ENCODE data around the gene RCAN2. TPM values are rescaled to one million over a fixed set of nuclear protein-coding genes. Genes with fewer than 3 reads are reported as not detected.

RCAN2 gene
- total and polyA plus RNA-seq, 2 donors (not counting 3 experiments of a cell fraction or from before 2014, with no cell fraction given): 0.07 to 0.33 TPM

- Histone ChIP-seq H3K79me2 (ENCODE audit: control insufficient read depth, insufficient read depth, low read length) (no peaks in the 10 kb centered on the region), H3K4me2 (ENCODE audit: insufficient read depth, low read length) (no peak overlapping the region), H3K9ac (replicated peaks; ENCODE audit: extremely low read depth, insufficient read depth, low read length) (no peak overlapping the region), H4K20me1 (replicated peaks; ENCODE audit: control insufficient read depth, extremely low read depth, insufficient read depth, low read length) (no peaks in the 10 kb centered on the region), H3K4me1 (ENCODE audit: control insufficient read depth, extremely low read depth, insufficient read depth, low read length) (no peaks in the 10 kb centered on the region), H3K36me3 (ENCODE audit: control insufficient read depth in 2 of 2, extremely low read depth in 1 of 2, insufficient read depth in 2 of 2, low read length in 2 of 2) (no peaks in the 10 kb centered on the region), H3K4me3 (replicated peaks in 1 of 3; ENCODE audit: insufficient read depth in 1 of 3, low read depth in 1 of 3, low read length in 3 of 3) (no peak overlapping the region), H3K9me1 (replicated peaks; ENCODE audit: control insufficient read depth, extremely low read depth, insufficient read depth, low read length) (no peaks in the 10 kb centered on the region), H2AFZ (ENCODE audit: low read depth, low read length) (no peak overlapping the region), H3K9me3 (replicated peaks; ENCODE audit: control insufficient read depth, insufficient read depth, low read length) (no peaks in the 10 kb centered on the region), H3K27me3 (ENCODE audit: control insufficient read depth in 2 of 2, insufficient read depth in 2 of 2, low read length in 2 of 2) (no peaks in the 10 kb centered on the region), H3K27ac (ENCODE audit: insufficient read depth, low read depth, low read length) (no peak overlapping the region)
- no TSS peak for BruUV-seq (replicated peaks)
- intact Hi-C loops (cut with micrococcal nuclease) (no loop called here), dilution Hi-C loops (cut with MboI; ENCODE audit: extremely low pct_ligation_motif_present, low sequenced_read_pairs) (no loop called here)
- FAIRE-seq (no peak), DNase-seq (ENCODE audit: low read depth, low spot score) (no peak)
- ChIA-PET CTCF (interaction anchor here (1.0 to 2.8 kb wide), 4 partner anchors 8 to 207 kb away, joined by 3 to 11 read pairs (median 6); no protein-coding TSS in a partner anchor), POLR2A (no interaction called here)
- TF ChIP-seq FOS (IDR thresholded peaks at IDR 0.05; ENCODE audit: borderline replicate concordance, insufficient read depth, low read length): no peak
- no peak for TF ChIP-seq POLR2A (IDR thresholded peaks at IDR 0.05; ENCODE audit: low read depth, low read length)
- no peak for TF ChIP-seq GATA2 (IDR thresholded peaks at IDR 0.05; ENCODE audit: insufficient read depth, insufficient read length, low read depth, low read length)
- TF ChIP-seq MAX (IDR thresholded peaks at IDR 0.05; ENCODE audit: insufficient read depth, insufficient read length): no peak
Observed at GRCh38 chr6:46203391-46204177, 287.7 kb downstream of the RCAN2 start.

- ChIA-PET CTCF (interaction anchor here (1.1 to 2.8 kb wide), 3 partner anchors 19 to 208 kb away, joined by 3 to 11 read pairs (median 7); no protein-coding TSS in a partner anchor), POLR2A (no interaction called here)
- no TSS peak for BruUV-seq (replicated peaks)
- no peak for FAIRE-seq
- H3K9ac ChIP-seq (replicated peaks; ENCODE audit: extremely low read depth, insufficient read depth, low read length): no peak overlapping the region
- TF ChIP-seq FOS (IDR thresholded peaks at IDR 0.05; ENCODE audit: borderline replicate concordance, insufficient read depth, low read length) (no peak), POLR2A (IDR thresholded peaks at IDR 0.05; ENCODE audit: low read depth, low read length) (no peak), POLR2AphosphoS5 (IDR thresholded peaks at IDR 0.05; ENCODE audit: insufficient read depth, low read depth, low read length) (no peak), EZH2 (IDR thresholded peaks at IDR 0.05; ENCODE audit: borderline replicate concordance, low read depth, low read length, severe bottlenecking) (no peak), JUN (IDR thresholded peaks at IDR 0.05; ENCODE audit: borderline replicate concordance, insufficient read depth, insufficient read length, low read depth) (no peak), CTCF (IDR thresholded peaks at IDR 0.05; ENCODE audit: extremely low read depth in 1 of 2, insufficient read depth in 1 of 2, low read depth in 1 of 2, low read length in 2 of 2) (no peak), GATA2 (IDR thresholded peaks at IDR 0.05; ENCODE audit: insufficient read depth, insufficient read length, low read depth, low read length) (no peak), MAX (IDR thresholded peaks at IDR 0.05; ENCODE audit: insufficient read depth, insufficient read length) (no peak), MYC (IDR thresholded peaks at IDR 0.05; ENCODE audit: low read depth, low read length) (no peak)
- no peak overlapping the region for H3K4me3 ChIP-seq (replicated peaks in 1 of 3; ENCODE audit: insufficient read depth in 1 of 3, low read depth in 1 of 3, low read length in 3 of 3)
- dilution Hi-C loops (cut with MboI; ENCODE audit: extremely low pct_ligation_motif_present, low sequenced_read_pairs) (no loop called here), intact Hi-C loops (cut with micrococcal nuclease) (no loop called here)
- no peaks in the 10 kb centered on the region for H3K9me1 ChIP-seq (replicated peaks; ENCODE audit: control insufficient read depth, extremely low read depth, insufficient read depth, low read length)
- no peak overlapping the region for H3K4me2 ChIP-seq (ENCODE audit: insufficient read depth, low read length)
- no peaks in the 10 kb centered on the region for H3K4me1 ChIP-seq (ENCODE audit: control insufficient read depth, extremely low read depth, insufficient read depth, low read length)
- DNase-seq (ENCODE audit: low read depth, low spot score): no peak
- no peaks in the 10 kb centered on the region for H3K9me3 ChIP-seq (replicated peaks; ENCODE audit: control insufficient read depth, insufficient read depth, low read length)
- no peaks in the 10 kb centered on the region for H3K79me2 ChIP-seq (ENCODE audit: control insufficient read depth, insufficient read depth, low read length)
- no peaks in the 10 kb centered on the region for H3K27me3 ChIP-seq (ENCODE audit: control insufficient read depth in 2 of 2, insufficient read depth in 2 of 2, low read length in 2 of 2)
- no peaks in the 10 kb centered on the region for H3K36me3 ChIP-seq (ENCODE audit: control insufficient read depth in 2 of 2, extremely low read depth in 1 of 2, insufficient read depth in 2 of 2, low read length in 2 of 2)
- H3K27ac ChIP-seq (ENCODE audit: insufficient read depth, low read depth, low read length): no peak overlapping the region
- H4K20me1 ChIP-seq (replicated peaks; ENCODE audit: control insufficient read depth, extremely low read depth, insufficient read depth, low read length): no peaks in the 10 kb centered on the region
- no peak overlapping the region for H2AFZ ChIP-seq (ENCODE audit: low read depth, low read length)
Observed at GRCh38 chr6:46201702-46202101, 289.5 kb downstream of the RCAN2 start.
